ENCODE results near the gene SHISA8. TPM values are rescaled to one million over a fixed set of nuclear protein-coding genes. Genes with fewer than 3 reads are reported as not detected.

Gene SHISA8
- total and polyA plus RNA-seq, 3 experiments from 2014 or later = 1.3 to 1.4 TPM; not detected in 1

DNA sequence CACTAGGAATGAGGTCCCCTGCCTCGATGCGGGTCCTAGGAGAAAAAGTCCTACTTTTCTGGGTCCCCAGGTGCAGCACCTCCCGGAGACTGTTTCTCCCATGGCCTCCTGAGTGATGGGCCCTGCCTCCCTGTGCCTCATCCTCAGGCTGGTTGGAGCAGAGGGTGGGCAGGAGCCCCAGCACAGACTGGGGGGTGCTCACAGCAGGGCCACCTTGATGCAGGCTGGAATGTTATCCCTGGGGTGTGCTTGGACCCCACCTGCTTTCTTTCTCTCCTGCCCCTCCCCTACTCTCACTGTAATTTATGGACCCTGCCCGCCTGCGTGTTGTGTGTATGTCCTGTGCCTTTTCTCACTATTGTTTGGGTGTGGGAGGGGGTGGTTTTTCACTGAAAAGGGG is 8.1 kb downstream of the SHISA8 start:
- ChIA-PET POLR2A (interaction anchor here (1.7 to 2.1 kb wide), 2 partner anchors 13 to 19 kb away, joined by 5 to 8 read pairs; partner anchors contain the start of gene TNFRSF13C), CTCF (interaction anchor here (0.7 to 3.8 kb wide), 4 partner anchors 13 to 41 kb away, joined by 3 to 18 read pairs (median 4); partner anchors contain the start of gene TNFRSF13C)

DNA sequence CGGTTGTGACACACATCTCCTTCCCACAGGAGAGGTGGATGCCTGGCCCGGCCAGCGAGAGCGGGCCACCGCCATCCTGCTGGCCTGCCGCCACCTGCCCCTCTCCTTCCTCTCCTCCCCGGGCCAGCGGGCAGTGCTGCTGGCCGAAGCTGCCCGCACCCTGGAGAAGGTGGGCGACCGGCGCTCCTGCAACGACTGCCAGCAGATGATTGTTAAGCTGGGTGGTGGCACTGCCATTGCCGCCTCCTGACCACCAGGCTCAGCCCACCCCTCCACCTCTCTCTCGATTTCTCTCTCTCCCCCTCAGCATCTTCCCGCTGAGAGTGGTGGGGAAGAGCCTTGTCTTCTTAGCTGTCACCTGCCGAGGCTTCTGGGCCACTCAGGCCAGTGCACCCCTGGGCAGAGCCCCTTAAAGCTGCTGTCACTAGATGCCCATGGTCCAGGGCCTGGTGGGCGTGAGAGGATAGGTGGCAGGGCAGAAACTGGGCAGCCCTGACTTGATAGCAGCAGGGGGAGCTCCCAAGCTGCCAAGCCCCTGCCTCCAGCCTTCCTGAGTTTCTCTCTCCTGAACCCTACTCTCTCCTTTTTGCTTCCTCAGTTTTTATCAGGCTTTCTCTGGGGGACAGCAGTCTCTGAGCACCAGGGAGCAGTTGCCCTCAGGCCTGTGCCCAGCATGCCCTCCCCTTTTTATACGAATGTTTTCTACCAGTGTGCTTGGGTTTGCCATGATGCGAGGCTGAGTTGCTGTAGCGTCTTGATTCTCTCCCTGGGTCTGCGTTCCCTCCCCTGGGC is 9.3 kb downstream of the SHISA8 start:
- Mint-ChIP-seq H3K4me1 (peaks cover 19 to 22% (median 20%) of the 10 kb centered on the region in 3 donors), H3K27ac (peak overlapping the region in 2 of 8 donors; percentile 57 to 63), H3K4me3 (no peak overlapping the region), H3K27me3 (peaks cover 0 to 5% of the 10 kb centered on the region in 2 donors), H3K36me3 (peaks cover 0 to 41% (median 0%) of the 10 kb centered on the region in 3 donors), H3K9me3 (no peaks in the 10 kb centered on the region)
- Histone ChIP-seq H3K27me3 (ENCODE audit: insufficient read depth, low read length, poor library complexity, severe bottlenecking) (peaks cover 6% of the 10 kb centered on the region), H3K4me1 (ENCODE audit: insufficient read depth, low read length) (peaks cover 21% of the 10 kb centered on the region), H3K4me3 (ENCODE audit: low read length) (no peak overlapping the region), H3K9me3 (ENCODE audit: low read length) (no peaks in the 10 kb centered on the region), H3K36me3 (ENCODE audit: insufficient read depth, low read length) (no peaks in the 10 kb centered on the region), H3K27ac (ENCODE audit: low read depth, low read length) (no peak overlapping the region)
- no peak for DNase-seq
- CTCF ChIA-PET = no interaction called here
- POLR2A ChIA-PET = no interaction called here

More for the DNA sequence above, 8.1 kb downstream of the SHISA8 start:
- Mint-ChIP-seq H3K36me3 (peaks cover 0 to 34% (median 0%) of the 10 kb centered on the region in 3 donors), H3K27me3 (peaks cover 7 to 9% of the 10 kb centered on the region in 2 donors), H3K9me3 (no peaks in the 10 kb centered on the region), H3K27ac (peak overlapping the region in 2 of 8 donors; percentile 23 to 51), H3K4me1 (peaks cover 21 to 28% (median 27%) of the 10 kb centered on the region in 3 donors), H3K4me3 (no peak overlapping the region)
- no peak overlapping the region for H3K4me3 ChIP-seq (ENCODE audit: low read length)
- H3K27me3 ChIP-seq (ENCODE audit: insufficient read depth, low read length, poor library complexity, severe bottlenecking) = peaks cover 17% of the 10 kb centered on the region
- no peak for DNase-seq
- H3K9me3 ChIP-seq (ENCODE audit: low read length) = no peaks in the 10 kb centered on the region
- H3K4me1 ChIP-seq (ENCODE audit: insufficient read depth, low read length) = peaks cover 29% of the 10 kb centered on the region
- H3K36me3 ChIP-seq (ENCODE audit: insufficient read depth, low read length) = no peaks in the 10 kb centered on the region
- no peak overlapping the region for H3K27ac ChIP-seq (ENCODE audit: low read depth, low read length)

DNA sequence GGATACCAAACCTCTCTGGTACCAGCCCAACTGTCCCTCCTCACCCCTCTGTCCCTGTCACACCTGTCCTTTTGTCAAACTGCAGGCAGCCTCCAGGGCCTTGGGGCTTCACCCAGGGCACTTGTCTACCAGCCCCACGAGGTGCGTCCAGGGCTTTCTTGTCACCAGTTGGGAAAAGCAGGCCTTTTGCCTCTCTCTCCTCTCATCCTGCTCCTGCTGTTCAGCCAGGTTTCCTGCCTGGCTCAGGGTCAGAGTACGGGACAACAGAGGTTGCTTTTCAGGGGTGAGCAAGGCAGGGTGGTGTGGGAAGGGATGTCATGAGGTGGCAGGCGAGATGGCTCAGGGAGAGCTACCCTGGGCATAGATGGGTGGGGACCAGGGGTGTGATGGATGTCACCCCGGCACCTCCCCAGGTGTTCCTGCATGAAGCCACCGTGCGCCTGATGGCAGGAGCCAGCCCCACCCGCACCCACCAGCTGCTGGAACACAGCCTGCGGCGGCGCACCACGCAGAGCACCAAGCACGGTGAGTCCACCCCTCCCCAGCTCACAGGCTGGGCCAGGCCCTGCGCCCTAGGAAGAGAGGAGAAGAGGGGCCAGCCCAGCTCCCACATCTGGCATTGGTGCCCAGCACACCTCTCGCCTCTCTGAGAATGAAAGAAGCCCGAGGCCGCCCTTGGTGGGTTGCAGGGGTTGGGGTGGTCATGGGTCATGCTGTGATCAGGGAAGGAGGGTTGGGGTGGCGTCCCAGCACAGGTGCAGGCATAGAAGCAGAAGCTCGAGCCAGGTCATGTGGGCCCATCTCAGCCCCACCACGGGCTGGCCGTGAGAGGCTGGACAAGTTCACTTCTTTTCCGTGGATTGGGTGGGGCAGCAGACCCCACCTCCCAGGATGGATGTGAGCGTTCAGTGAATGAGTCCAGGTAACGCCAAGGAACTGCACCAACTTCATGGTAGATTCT is 10.1 kb downstream of the SHISA8 start:
- Histone ChIP-seq H3K4me3 (ENCODE audit: low read length) (no peak overlapping the region), H3K4me1 (ENCODE audit: insufficient read depth, low read length) (peaks cover 20% of the 10 kb centered on the region), H3K27me3 (ENCODE audit: insufficient read depth, low read length, poor library complexity, severe bottlenecking) (peaks cover 6% of the 10 kb centered on the region), H3K36me3 (ENCODE audit: insufficient read depth, low read length) (peaks cover 5% of the 10 kb centered on the region), H3K27ac (ENCODE audit: low read depth, low read length) (no peak overlapping the region), H3K9me3 (ENCODE audit: low read length) (no peaks in the 10 kb centered on the region)
- Mint-ChIP-seq H3K4me1 (peaks cover 19 to 22% (median 20%) of the 10 kb centered on the region in 3 donors), H3K27ac (no peak overlapping the region), H3K27me3 (peaks cover 0 to 5% of the 10 kb centered on the region in 2 donors), H3K36me3 (peaks cover 0 to 48% (median 3%) of the 10 kb centered on the region in 3 donors), H3K4me3 (no peak overlapping the region), H3K9me3 (no peaks in the 10 kb centered on the region)
- POLR2A ChIA-PET = no interaction called here
- CTCF ChIA-PET = interaction anchor here (0.9 kb wide), 1 partner anchor 36 kb away, joined by 4 read pairs; no protein-coding TSS in a partner anchor
- DNase-seq = no peak

DNA sequence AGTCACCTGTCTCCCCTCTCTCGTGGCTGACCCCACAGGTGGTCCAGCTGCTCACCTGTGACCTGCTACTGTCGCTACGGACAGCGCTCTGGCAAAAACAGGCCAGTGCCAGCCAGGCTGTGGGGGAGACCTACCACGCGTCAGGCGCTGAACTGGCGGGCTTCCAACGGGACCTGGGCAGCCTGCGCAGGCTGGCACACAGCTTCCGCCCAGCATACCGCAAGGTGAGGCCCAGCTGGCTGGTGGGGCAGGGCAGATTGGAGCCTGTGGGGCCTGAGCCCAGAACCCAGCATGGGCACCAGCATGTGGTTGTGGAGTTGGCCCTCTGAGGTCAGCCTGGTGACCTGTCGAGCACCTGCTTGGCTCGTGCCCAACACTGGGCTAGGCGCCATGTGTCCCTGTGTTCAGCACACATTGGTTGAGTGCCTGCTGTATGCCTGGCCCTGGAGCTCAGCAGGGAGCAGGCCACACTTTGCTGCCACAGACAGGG is 11.9 kb downstream of the SHISA8 start:
- DNase-seq = no peak
- POLR2A ChIA-PET = no interaction called here
- peaks cover 6 to 7% (median 6%) of the 10 kb centered on the region in 3 donors for H3K4me1 Mint-ChIP-seq
- no peaks in the 10 kb centered on the region for H3K9me3 ChIP-seq (ENCODE audit: low read length)
- peak overlapping the region in 1 of 8 donors; percentile 24 for H3K27ac Mint-ChIP-seq
- H3K36me3 ChIP-seq (ENCODE audit: insufficient read depth, low read length) = peaks cover 16% of the 10 kb centered on the region
- no peaks in the 10 kb centered on the region for H3K27me3 Mint-ChIP-seq
- no peak overlapping the region for H3K4me3 Mint-ChIP-seq
- H3K9me3 Mint-ChIP-seq = no peaks in the 10 kb centered on the region
- CTCF ChIA-PET = interaction anchor here (0.8 to 1.4 kb wide), 3 partner anchors 17 to 205 kb away, joined by 3 to 4 read pairs (median 3); no protein-coding TSS in a partner anchor
- peaks cover 3% of the 10 kb centered on the region for H3K4me1 ChIP-seq (ENCODE audit: insufficient read depth, low read length)
- no peaks in the 10 kb centered on the region for H3K27me3 ChIP-seq (ENCODE audit: insufficient read depth, low read length, poor library complexity, severe bottlenecking)
- H3K4me3 ChIP-seq (ENCODE audit: low read length) = no peak overlapping the region
- no peak overlapping the region for H3K27ac ChIP-seq (ENCODE audit: low read depth, low read length)
- H3K36me3 Mint-ChIP-seq = peaks cover 0 to 65% (median 6%) of the 10 kb centered on the region in 3 donors

DNA sequence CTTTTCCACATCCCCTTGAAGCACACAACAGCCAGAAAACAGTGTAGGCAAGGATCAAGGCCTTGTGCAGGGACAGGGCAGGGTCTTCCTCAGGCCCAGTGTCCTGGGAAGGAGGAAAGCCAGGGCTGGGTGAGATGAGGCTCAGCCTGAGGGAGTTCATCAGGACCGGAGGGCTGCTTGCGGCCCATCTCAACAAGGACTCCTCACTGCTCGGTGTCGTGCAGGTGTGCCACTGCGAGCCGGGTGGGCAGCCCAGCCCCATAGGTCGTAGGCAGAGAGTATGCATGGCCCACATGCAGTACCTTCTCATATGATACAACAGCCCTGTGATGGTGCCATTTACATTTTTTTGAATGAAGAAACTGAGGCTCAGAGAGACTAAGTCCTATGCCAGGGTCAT is 12.9 kb downstream of the SHISA8 start:
- CTCF ChIA-PET = interaction anchor here (0.7 to 2.1 kb wide), 2 partner anchors 22 to 24 kb away, joined by 3 to 4 read pairs; no protein-coding TSS in a partner anchor

DNA sequence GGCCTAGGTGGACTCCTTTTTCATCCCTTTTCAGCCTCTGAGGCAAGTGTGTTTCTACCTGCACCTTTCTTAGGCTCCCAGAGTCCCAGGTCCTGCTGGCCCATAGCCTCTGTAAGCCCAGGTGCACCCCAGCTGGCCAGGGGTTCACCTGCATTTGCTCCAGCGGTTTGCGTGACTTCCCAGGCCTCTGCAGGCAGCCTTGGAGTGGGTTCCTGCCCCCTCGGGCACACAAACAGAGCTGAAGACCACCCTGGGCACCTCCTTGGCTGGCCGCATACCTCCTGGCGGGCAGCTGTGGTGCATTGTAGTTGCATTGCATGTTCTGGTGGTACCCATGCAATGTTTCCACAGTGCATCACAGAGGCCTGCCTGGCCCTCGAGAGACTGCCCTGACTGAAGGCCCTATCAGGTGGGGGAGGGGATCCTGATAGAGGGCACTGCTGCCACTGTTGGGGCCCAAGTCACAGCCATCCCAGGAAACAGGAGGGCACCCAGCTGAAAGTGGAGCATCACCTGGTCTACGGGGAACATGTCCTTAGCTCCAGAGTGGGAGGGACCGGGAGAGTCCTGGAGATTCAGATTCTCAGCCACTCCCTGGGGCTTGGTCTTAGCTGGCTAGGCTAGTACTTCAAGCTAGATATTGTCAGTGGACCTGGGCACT is 14.1 kb downstream of the SHISA8 start:
- peaks cover 29% of the 10 kb centered on the region for H3K36me3 ChIP-seq (ENCODE audit: insufficient read depth, low read length)

More for the DNA sequence above, 12.9 kb downstream of the SHISA8 start:
- POLR2A ChIA-PET = no interaction called here
- Mint-ChIP-seq H3K27ac (peak overlapping the region in 3 of 8 donors; percentile 1 to 69 (median 33)), H3K4me3 (no peak overlapping the region), H3K27me3 (no peaks in the 10 kb centered on the region), H3K36me3 (peaks cover 0 to 74% (median 9%) of the 10 kb centered on the region in 3 donors), H3K9me3 (no peaks in the 10 kb centered on the region), H3K4me1 (peaks cover 0 to 1% (median 0%) of the 10 kb centered on the region in 3 donors)
- no peak for DNase-seq
- H3K36me3 ChIP-seq (ENCODE audit: insufficient read depth, low read length) = peaks cover 25% of the 10 kb centered on the region
- H3K4me3 ChIP-seq (ENCODE audit: low read length) = no peak overlapping the region
- H3K4me1 ChIP-seq (ENCODE audit: insufficient read depth, low read length) = no peaks in the 10 kb centered on the region
- no peak overlapping the region for H3K27ac ChIP-seq (ENCODE audit: low read depth, low read length)
- H3K9me3 ChIP-seq (ENCODE audit: low read length) = no peaks in the 10 kb centered on the region
- no peaks in the 10 kb centered on the region for H3K27me3 ChIP-seq (ENCODE audit: insufficient read depth, low read length, poor library complexity, severe bottlenecking)

DNA sequence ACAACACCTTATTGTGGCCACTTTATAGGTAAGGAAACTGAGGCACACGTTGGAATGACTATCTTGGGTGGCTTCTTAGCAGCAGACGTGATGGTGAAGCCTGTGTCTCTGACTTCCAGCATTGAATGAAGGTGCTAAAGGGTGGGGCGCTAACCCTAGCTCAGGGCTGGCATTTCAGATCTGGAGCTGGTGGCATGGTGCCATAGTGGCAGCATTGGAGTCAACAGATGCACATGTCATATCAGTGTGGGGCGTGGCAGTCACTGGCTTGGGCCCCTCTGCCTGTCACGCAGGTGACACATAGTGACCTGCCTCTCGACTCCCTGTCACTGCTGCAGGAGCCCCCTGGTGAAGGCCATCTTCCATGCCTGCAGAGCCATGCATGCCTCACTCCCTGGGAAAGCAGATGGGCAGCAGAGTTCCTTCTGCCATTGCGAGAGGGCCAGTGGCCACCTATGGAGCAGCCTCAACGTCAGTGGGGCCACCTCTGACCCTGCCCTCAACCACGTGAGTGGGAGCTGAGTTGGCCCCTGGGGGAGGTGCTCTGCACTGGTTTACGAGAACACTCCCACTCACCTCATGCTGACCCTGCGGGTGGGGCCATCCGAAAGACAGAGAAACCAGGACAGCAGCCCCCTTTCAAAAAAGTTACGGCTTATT is 14.8 kb downstream of the SHISA8 start:
- H3K36me3 ChIP-seq (ENCODE audit: insufficient read depth, low read length) = peaks cover 29% of the 10 kb centered on the region
- ChIA-PET POLR2A (no interaction called here), CTCF (interaction anchor here (0.8 to 2.1 kb wide), 3 partner anchors 8 to 153 kb away, joined by 4 read pairs; no protein-coding TSS in a partner anchor)

More for the DNA sequence above, 14.1 kb downstream of the SHISA8 start:
- H3K9me3 ChIP-seq (ENCODE audit: low read length) = no peaks in the 10 kb centered on the region
- no peak for DNase-seq
- Mint-ChIP-seq H3K27me3 (no peaks in the 10 kb centered on the region), H3K4me1 (peaks cover 0 to 3% (median 0%) of the 10 kb centered on the region in 3 donors), H3K4me3 (no peak overlapping the region), H3K9me3 (no peaks in the 10 kb centered on the region), H3K27ac (peak overlapping the region in 1 of 8 donors; percentile 82), H3K36me3 (peaks cover 0 to 82% (median 11%) of the 10 kb centered on the region in 3 donors)
- H3K4me1 ChIP-seq (ENCODE audit: insufficient read depth, low read length) = no peaks in the 10 kb centered on the region
- H3K27me3 ChIP-seq (ENCODE audit: insufficient read depth, low read length, poor library complexity, severe bottlenecking) = no peaks in the 10 kb centered on the region
- no peak overlapping the region for H3K27ac ChIP-seq (ENCODE audit: low read depth, low read length)
- CTCF ChIA-PET = interaction anchor here (0.8 to 2.1 kb wide), 2 partner anchors 25 to 154 kb away, joined by 4 read pairs; no protein-coding TSS in a partner anchor
- no peak overlapping the region for H3K4me3 ChIP-seq (ENCODE audit: low read length)
- POLR2A ChIA-PET = no interaction called here

More for the DNA sequence above, 14.8 kb downstream of the SHISA8 start:
- Mint-ChIP-seq H3K4me1 (peaks cover 0 to 3% (median 0%) of the 10 kb centered on the region in 3 donors), H3K27ac (peak overlapping the region in 1 of 8 donors; percentile 46), H3K4me3 (no peak overlapping the region), H3K36me3 (peaks cover 0 to 78% (median 11%) of the 10 kb centered on the region in 3 donors), H3K9me3 (no peaks in the 10 kb centered on the region), H3K27me3 (no peaks in the 10 kb centered on the region)
- no peak for DNase-seq
- no peaks in the 10 kb centered on the region for H3K4me1 ChIP-seq (ENCODE audit: insufficient read depth, low read length)
- no peaks in the 10 kb centered on the region for H3K27me3 ChIP-seq (ENCODE audit: insufficient read depth, low read length, poor library complexity, severe bottlenecking)
- no peak overlapping the region for H3K27ac ChIP-seq (ENCODE audit: low read depth, low read length)
- H3K4me3 ChIP-seq (ENCODE audit: low read length) = no peak overlapping the region
- no peaks in the 10 kb centered on the region for H3K9me3 ChIP-seq (ENCODE audit: low read length)
